Liver (tissue), 9 donors: ENCODE measurements around the gene PRSS33. TPM values are rescaled to one million over a fixed set of nuclear protein-coding genes. Genes with fewer than 3 reads are reported as not detected.

Source experiments
- DNase-seq: peaks from one replicate; pipeline ENCODE4 v3.0.0-alpha.2; 2017; ENCODE audit warnings: low spot score
- H3K27ac ChIP-seq, 2 donors: one replicate each; pipeline ENCODE4 v1.7.0; 2013; ENCODE audit warnings: inconsistent platforms in 2 of 2, low read length in 2 of 2, control low read depth in 1 of 2, low read depth in 1 of 2, mild to moderate bottlenecking in 1 of 2
- H3K27me3 ChIP-seq, 4 donors: one replicate each; pipeline versions ENCODE4 v1.6.1 to v1.7.0; 2013; ENCODE audit warnings: low read length in 3 of 4, inconsistent platforms in 1 of 4, mild to moderate bottlenecking in 1 of 4, moderate library complexity in 1 of 4; ENCODE audit not compliant: control insufficient read depth in 4 of 4, insufficient read depth in 4 of 4
- H3K36me3 ChIP-seq, 4 donors: one replicate each; pipeline versions ENCODE4 v1.6.1 to v1.7.0; 2013; ENCODE audit warnings: low read length in 3 of 4, mild to moderate bottlenecking in 3 of 4, low read depth in 1 of 4, moderate library complexity in 1 of 4; ENCODE audit not compliant: control insufficient read depth in 4 of 4, insufficient read depth in 3 of 4
- H3K4me1 ChIP-seq, 4 donors: one replicate each; pipeline versions ENCODE4 v1.6.1 to v1.7.0; 2013; ENCODE audit warnings: low read length in 3 of 4, mild to moderate bottlenecking in 3 of 4, moderate library complexity in 1 of 4; ENCODE audit not compliant: control insufficient read depth in 4 of 4, insufficient read depth in 4 of 4
- H3K4me3 ChIP-seq, 3 donors: one replicate each; pipeline versions ENCODE4 v1.6.1 to v1.7.0; 2013; ENCODE audit warnings: low read length in 3 of 3, control low read depth in 1 of 3, low read depth in 1 of 3, mild to moderate bottlenecking in 1 of 3
- H3K9ac ChIP-seq, 2 donors: one replicate each; pipeline ENCODE4 v1.7.0; 2013; ENCODE audit warnings: low read length in 2 of 2, mild to moderate bottlenecking in 2 of 2, moderate library complexity in 2 of 2, control low read depth in 1 of 2, low read depth in 1 of 2
- H3K9me3 ChIP-seq, 4 donors: one replicate each; pipeline versions ENCODE4 v1.6.1 to v1.7.0; 2013; ENCODE audit warnings: low read length in 3 of 4; ENCODE audit not compliant: control insufficient read depth in 4 of 4
- FOXA1 ChIP-seq: IDR thresholded peaks from 2 replicates; pipeline ENCODE4 v1.6.1; 2016; ENCODE audit warnings: antibody characterized with exemption
- GABPA ChIP-seq, 2 donors: IDR thresholded peaks in 1 of 2; conservative IDR thresholded peaks in 1 of 2; 2 replicates each; pipeline ENCODE4 v1.6.1; 2016; ENCODE audit warnings: antibody characterized with exemption in 2 of 2, mild to moderate bottlenecking in 1 of 2, moderate library complexity in 1 of 2
- HNF4A ChIP-seq, 2 donors: conservative IDR thresholded peaks; 2 replicates each; pipeline ENCODE4 v1.6.1; 2016; ENCODE audit warnings: antibody characterized with exemption in 2 of 2, mild to moderate bottlenecking in 2 of 2
- RXRA ChIP-seq, 2 donors: IDR thresholded peaks; 2 replicates each; pipeline ENCODE4 v1.6.1; 2017 to 2018; ENCODE audit warnings: antibody characterized with exemption in 2 of 2, mild to moderate bottlenecking in 1 of 2
- SP1 ChIP-seq: IDR thresholded peaks from 2 replicates; pipeline ENCODE4 v1.6.1; 2018; ENCODE audit warnings: antibody characterized with exemption, mild to moderate bottlenecking
- TAF1 ChIP-seq: conservative IDR thresholded peaks from 2 replicates; pipeline ENCODE4 v1.6.1; 2016; ENCODE audit warnings: antibody characterized with exemption, mild to moderate bottlenecking
- WGBS: extraction: QIAGEN DNeasy Blood & Tissue Kit; methylation state at CpG from one replicate; pipeline ENCODE4 v1.1.7; 2013; 5-methylcytosine and 5-hydroxymethylcytosine counted together
- polyA plus RNA-seq, 2 donors: library from polyadenylated mRNA; stranded (reverse) in 1 of 2; unstranded in 1 of 2; fragments of 200-250 nt in 1 of 2; fragments of >200 nt in 1 of 2; fragmentation: Nextera tagmentation in 1 of 2; extraction: Ambion mirVana in 1 of 2; gene quantifications; one replicate each; pipeline versions ENCODE4 v1.2.1 to v1.2.3, GENCODE V29; 2013 to 2015
- total RNA-seq, 2 donors: library from RNA; depleted of rRNA; stranded (reverse); fragments of >200 nt; gene quantifications; one replicate each; pipeline ENCODE4 v1.2.3, GENCODE V29; 2014
- TF ChIP-seq, protein P1 (sequence below): fragments of 150-350 bp; IDR thresholded peaks from 2 replicates; pipeline ENCODE4 v1.5.1; 2017; ENCODE audit warnings: improper control_type of control experiment, low read depth, low read length; ENCODE audit not compliant: missing input control
- TF ChIP-seq, protein P2 (sequence below): IDR thresholded peaks from 2 replicates; pipeline ENCODE4 v1.6.1; 2016; ENCODE audit warnings: antibody characterized with exemption, mild to moderate bottlenecking
- TF ChIP-seq, protein P3 (sequence below): IDR thresholded peaks from 2 replicates; pipeline ENCODE4 v1.6.1; 2016; ENCODE audit warnings: antibody characterized with exemption
- donor health status: healthy.
- donor health status: healthy.
- donor health status: healthy.
- donor health status: healthy.
- donor health status: healthy.

Gene PRSS33
- total and polyA plus RNA-seq, 4 donors: not detected

DNA sequence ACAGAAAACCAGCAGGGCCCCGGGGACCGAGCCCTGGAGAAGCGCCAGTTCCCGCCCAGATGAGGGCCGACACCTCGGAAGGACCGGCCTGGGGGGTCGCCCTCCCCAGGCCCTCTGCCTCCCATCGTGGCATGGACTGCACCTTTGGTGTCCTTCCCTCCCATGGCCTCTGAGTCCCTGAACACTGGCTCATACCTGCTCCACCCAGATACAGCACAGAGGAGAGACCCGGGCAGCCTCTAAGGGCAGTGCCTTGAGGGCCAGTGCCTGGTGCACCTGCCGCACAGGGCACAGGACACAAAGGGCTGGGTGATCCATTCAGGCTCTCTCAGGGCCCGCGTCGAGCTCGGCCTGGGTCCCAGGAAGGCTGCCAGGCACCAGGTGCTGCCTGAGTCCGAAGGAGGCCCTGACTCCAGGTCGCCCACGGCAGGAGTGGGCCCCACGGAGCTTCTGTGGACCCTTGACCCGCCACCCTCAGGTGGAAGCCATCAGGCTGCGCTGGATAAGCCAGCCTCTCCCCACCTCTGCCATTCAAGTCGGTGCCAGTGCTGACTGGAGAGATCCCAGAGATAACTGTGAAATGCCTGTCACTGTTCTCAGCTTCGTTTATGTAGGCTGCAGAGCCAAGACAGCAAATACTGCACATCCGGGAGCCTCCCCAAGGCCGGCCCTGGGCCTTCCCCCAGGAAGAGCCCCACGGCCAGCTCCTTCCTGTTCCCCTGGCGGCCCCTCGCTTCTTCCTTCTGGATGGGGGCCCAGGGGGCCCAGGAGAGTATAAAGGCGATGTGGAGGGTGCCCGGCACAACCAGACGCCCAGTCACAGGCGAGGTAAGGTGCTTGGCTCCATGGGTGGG, 42.4 kb upstream of the PRSS33 start, which contains the start of gene ZG16B:
TSS of gene ZG16B (plus strand) at position 803 of the 854 bp plus-strand sequence. CDS start 139 bp downstream, outside the sequence.
- H3K4me1 ChIP-seq: no peaks in the 10 kb centered on the region
- H3K9me3 ChIP-seq: no peaks in the 10 kb centered on the region
- no peak within 1 kb of the TSS for H3K9ac ChIP-seq
- WGBS: 68% methylated on average over 32 of the region's 32 CpGs
- no peak within 1 kb of the TSS for H3K27ac ChIP-seq
- no peaks in the 10 kb centered on the region for H3K36me3 ChIP-seq
- TF ChIP-seq SP1 (no peak), RXRA (IDR thresholded peaks at IDR 0.05) (no peak), TAF1 (no peak), FOXA1 (no peak), HNF4A (conservative IDR thresholded peaks at IDR 0.05) (no peak), GABPA (IDR thresholded peaks at IDR 0.05 in 1 of 2, conservative IDR thresholded peaks at IDR 0.05 in 1 of 2) (no peak)
- TF ChIP-seq, protein P1, sequence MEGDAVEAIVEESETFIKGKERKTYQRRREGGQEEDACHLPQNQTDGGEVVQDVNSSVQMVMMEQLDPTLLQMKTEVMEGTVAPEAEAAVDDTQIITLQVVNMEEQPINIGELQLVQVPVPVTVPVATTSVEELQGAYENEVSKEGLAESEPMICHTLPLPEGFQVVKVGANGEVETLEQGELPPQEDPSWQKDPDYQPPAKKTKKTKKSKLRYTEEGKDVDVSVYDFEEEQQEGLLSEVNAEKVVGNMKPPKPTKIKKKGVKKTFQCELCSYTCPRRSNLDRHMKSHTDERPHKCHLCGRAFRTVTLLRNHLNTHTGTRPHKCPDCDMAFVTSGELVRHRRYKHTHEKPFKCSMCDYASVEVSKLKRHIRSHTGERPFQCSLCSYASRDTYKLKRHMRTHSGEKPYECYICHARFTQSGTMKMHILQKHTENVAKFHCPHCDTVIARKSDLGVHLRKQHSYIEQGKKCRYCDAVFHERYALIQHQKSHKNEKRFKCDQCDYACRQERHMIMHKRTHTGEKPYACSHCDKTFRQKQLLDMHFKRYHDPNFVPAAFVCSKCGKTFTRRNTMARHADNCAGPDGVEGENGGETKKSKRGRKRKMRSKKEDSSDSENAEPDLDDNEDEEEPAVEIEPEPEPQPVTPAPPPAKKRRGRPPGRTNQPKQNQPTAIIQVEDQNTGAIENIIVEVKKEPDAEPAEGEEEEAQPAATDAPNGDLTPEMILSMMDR: no peak
- TF ChIP-seq, protein P2, sequence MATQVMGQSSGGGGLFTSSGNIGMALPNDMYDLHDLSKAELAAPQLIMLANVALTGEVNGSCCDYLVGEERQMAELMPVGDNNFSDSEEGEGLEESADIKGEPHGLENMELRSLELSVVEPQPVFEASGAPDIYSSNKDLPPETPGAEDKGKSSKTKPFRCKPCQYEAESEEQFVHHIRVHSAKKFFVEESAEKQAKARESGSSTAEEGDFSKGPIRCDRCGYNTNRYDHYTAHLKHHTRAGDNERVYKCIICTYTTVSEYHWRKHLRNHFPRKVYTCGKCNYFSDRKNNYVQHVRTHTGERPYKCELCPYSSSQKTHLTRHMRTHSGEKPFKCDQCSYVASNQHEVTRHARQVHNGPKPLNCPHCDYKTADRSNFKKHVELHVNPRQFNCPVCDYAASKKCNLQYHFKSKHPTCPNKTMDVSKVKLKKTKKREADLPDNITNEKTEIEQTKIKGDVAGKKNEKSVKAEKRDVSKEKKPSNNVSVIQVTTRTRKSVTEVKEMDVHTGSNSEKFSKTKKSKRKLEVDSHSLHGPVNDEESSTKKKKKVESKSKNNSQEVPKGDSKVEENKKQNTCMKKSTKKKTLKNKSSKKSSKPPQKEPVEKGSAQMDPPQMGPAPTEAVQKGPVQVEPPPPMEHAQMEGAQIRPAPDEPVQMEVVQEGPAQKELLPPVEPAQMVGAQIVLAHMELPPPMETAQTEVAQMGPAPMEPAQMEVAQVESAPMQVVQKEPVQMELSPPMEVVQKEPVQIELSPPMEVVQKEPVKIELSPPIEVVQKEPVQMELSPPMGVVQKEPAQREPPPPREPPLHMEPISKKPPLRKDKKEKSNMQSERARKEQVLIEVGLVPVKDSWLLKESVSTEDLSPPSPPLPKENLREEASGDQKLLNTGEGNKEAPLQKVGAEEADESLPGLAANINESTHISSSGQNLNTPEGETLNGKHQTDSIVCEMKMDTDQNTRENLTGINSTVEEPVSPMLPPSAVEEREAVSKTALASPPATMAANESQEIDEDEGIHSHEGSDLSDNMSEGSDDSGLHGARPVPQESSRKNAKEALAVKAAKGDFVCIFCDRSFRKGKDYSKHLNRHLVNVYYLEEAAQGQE: no peak
- peaks cover 0 to 2% (median 0%) of the 10 kb centered on the region in 4 donors for H3K27me3 ChIP-seq
- DNase-seq: no peak
- H3K4me3 ChIP-seq: no peak within 1 kb of the TSS

DNA sequence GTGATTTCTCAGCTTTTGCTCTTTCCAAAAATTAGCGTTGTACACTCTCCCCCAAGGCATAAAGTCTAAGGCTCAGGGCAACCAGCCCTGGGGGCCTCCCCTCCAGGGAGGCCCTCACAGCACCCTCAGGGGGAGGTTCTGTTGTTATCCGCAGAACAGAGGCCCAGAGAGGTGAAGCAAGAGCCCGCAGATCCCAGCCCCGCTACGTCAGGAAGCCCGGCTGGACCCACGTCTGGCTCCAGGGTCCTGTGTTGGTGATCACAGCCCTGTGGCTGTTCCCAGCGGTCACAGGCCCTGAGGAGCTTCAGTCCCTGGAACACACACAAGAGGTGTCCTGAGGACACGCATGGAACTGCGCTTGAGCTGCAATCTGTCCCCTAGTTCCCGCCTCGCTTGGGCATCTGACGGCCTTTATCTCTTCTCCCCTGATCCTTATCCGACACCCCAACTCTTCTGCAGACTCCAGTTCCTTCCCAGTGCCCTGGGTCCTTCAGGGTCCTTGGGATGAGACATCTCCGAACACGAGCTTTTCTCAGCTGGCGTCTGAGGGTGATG, 41.6 kb upstream of the PRSS33 start:
- Histone ChIP-seq H3K9me3 (no peaks in the 10 kb centered on the region), H3K27me3 (peaks cover 0 to 2% (median 0%) of the 10 kb centered on the region in 4 donors), H3K27ac (no peak overlapping the region), H3K4me3 (no peak overlapping the region), H3K36me3 (no peaks in the 10 kb centered on the region), H3K9ac (no peak overlapping the region), H3K4me1 (no peaks in the 10 kb centered on the region)
- WGBS: 89% methylated on average over 17 of the region's 17 CpGs
- TF ChIP-seq, protein P3, sequence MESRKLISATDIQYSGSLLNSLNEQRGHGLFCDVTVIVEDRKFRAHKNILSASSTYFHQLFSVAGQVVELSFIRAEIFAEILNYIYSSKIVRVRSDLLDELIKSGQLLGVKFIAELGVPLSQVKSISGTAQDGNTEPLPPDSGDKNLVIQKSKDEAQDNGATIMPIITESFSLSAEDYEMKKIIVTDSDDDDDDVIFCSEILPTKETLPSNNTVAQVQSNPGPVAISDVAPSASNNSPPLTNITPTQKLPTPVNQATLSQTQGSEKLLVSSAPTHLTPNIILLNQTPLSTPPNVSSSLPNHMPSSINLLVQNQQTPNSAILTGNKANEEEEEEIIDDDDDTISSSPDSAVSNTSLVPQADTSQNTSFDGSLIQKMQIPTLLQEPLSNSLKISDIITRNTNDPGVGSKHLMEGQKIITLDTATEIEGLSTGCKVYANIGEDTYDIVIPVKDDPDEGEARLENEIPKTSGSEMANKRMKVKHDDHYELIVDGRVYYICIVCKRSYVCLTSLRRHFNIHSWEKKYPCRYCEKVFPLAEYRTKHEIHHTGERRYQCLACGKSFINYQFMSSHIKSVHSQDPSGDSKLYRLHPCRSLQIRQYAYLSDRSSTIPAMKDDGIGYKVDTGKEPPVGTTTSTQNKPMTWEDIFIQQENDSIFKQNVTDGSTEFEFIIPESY: no peak
- no peak for TF ChIP-seq RXRA (IDR thresholded peaks at IDR 0.05)
- TF ChIP-seq SP1: no peak
- no peak for DNase-seq
